Stimulated activated CD8-positive, alpha-beta memory T cell treated with anti-CD3 and anti-CD28 coated beads, Interleukin-7, amount 100 ng/mL, for 48 hours (primary cell): ENCODE results near the gene UACA.
"Not testable (repeated sequence)": the region's sequence is repeated elsewhere in the genome, so short reads cannot be mapped to it uniquely, and the experiment has no call there.

Source experiments
- DNase-seq, 2 donors: peaks; one replicate each; pipeline ENCODE4 v3.0.0-alpha.2; 2020; ENCODE audit warnings: low read depth in 1 of 2; ENCODE audit errors: extremely low read depth in 1 of 2

The UACA gene

DNA sequence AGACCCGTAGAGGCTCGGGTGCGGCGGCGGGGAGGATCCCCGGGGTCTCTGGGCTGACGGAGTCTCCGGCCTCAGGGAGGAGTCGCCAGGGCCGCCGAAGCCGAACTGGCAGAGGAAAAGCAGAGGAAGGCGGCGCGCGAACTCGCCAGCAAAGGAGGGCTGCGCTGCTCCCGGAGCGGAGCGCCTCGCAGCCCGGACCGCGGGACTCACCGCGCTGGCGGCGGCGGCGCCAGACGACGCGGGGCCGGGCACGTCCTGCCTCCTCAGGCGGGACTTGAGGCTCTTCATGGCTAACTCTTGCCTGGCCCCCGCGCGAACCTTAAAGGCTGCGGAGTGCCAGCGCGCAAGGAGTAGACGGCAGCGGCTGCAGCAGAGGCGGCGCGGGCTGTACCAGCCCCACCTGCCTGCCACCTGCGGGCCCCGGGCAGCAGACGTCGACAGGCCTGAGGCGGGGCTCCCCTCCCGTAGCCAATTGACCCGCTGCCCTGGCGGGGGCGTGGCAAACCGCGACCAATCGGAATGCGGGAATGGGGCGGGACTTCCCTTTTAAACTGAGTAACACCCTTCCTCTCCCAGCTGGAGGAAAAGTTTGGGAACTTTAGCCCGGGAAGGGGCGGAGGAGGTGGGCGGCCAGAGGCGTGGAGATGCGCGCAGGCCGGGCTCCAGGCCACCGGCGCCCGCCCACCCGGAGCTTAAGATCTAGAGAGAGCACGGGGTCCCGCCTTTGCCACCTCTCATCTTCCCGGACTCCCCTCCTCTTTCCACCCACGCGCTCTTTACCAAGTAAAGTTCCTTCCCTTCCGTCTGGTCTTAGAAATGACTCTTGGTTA lies at the start of gene UACA:
Gene UACA (minus strand): TSS at position 439 of the 830 bp plus-strand sequence. CDS start 151 bp downstream, at position 288.
- peak; percentile 61 to 67 for DNase-seq

GRCh38 chr15:70812827-70813364 lies 49.5 kb upstream of the UACA start:
- no peak for DNase-seq

DNA sequence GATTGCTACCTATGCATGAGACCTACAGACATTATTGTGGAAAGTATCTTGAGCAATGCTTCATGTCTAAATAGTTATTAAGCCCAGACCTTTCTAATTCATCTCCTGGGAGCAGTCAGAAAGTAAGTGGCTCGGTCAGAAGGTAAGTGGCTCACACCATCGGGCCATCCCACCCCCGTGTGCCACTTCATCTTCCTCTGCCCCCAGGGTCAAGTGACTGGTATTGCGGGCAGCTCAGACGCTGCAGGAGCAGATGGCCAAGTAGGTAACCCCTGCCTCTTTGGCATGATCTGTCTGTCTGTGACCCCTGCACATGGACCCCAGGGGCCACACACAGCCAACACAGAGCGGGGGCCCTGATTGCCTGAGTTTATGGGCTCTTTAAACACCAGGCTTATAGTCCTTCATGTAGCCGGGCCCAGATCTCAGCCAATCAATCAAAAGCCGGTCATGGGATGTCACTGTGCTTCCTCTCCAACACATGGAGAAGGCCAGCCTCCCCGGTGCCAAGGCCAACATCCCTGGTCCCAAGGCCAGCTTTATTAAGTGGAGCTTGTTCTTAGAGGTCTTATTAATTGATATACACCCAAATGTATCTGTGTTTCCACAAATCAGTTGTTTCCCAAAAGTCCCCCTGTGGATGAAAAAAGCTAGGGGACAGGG lies 47.7 kb upstream of the UACA start:
- no peak for DNase-seq

DNA sequence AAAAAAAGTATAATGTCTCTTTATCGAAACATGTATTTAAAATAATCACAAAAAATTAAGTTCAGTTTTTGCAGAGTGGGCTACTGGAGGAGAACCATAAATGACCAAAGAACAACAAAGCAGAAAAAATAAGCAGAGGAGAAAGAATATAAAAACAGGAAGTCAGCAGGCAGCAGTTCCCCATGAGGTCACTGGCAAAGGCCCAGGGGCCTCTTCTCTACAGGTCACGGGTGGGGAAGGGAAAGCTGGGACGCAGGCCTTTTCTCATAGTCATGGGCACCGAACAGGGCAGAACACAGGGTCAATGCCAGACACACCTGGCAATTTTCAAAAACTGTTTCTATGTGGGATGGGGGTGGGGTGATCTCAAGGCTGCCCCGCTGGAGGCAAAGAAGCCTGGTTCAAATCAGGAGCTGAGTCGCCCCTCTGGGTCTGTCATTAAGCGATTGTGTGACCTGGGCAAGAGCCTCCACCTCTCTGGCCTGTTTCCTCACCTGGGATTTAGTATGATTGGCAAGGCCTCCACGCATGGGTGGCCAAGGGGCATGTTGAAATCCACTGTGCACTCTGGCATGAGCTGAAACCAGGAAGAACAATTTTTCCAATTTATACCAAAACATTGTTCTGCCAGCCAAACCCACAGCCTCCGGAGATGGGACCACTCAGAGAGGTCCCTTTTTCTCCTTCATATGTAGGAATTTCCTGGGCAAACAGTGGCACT lies 43.8 kb upstream of the UACA start:
- no peak for DNase-seq

- not testable (repeated sequence) for DNase-seq
These were observed 41.0 kb upstream of the UACA start for GRCh38 chr15:70804388-70804787.

- no peak for DNase-seq
These were observed 39.3 kb upstream of the UACA start for GRCh38 chr15:70802629-70803028.

GRCh38 chr15:70801109-70801508 lies 37.8 kb upstream of the UACA start:
- no peak for DNase-seq

GRCh38 chr15:70799667-70800450 lies 36.5 kb upstream of the UACA start:
- DNase-seq, result no peak

- DNase-seq, result no peak
These were observed 34.1 kb upstream of the UACA start for GRCh38 chr15:70797464-70797863.

DNA sequence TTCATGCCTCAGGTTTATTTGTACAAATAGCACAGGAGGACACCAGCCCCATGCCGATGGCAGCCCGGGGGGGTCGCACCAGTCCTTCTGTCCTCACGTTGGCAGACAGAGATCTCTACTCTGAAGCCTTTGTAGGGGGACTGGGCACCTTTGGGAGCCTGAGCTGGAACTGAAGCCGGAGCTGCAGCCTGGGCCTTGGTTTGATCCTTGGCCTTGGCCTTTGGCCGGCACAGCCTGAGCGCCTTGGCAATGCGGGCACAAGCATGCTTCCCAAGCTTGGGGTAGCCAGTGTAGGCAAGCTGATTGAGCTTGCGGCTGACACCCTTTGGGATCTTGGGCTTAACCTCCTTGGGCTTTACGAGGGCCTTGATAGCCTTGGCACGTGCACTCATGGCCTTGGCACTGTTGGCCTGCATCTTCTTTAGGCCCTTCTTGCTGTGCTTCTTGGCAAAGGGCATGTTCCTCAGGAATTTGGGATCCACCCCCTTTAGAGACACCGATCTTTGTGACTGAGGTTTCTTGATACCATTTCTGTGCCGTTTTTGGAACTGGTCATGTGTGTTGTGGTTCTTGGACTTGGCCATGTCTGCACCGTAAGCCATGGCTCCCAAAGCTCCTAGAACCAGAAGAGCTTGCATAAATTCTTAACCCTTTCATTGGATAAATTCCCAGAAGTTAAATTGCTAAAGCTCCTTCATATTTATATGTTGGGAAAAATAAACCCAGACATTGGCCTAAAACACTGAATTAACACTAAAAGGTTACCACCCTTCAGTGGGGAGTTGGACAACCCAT lies 33.4 kb upstream of the UACA start:
- DNase-seq, result no peak

DNA sequence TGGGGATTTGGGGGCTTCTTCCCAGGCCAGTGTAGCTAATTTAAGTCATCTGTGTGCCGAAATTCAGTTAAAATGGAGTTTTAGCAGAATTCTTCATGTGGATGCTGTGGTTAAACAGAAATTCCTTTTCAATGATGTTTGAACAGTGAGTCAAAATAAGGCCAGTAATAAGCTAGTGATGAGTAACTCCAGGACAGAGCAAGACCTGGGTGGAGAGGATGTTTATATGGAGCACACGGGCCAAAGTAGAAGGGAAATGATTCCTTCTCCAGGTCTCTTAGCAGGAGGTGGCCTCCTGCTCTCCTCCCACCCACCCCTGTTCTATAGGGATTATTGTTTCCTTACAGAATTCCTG lies 31.9 kb upstream of the UACA start:
- DNase-seq, result no peak

DNA sequence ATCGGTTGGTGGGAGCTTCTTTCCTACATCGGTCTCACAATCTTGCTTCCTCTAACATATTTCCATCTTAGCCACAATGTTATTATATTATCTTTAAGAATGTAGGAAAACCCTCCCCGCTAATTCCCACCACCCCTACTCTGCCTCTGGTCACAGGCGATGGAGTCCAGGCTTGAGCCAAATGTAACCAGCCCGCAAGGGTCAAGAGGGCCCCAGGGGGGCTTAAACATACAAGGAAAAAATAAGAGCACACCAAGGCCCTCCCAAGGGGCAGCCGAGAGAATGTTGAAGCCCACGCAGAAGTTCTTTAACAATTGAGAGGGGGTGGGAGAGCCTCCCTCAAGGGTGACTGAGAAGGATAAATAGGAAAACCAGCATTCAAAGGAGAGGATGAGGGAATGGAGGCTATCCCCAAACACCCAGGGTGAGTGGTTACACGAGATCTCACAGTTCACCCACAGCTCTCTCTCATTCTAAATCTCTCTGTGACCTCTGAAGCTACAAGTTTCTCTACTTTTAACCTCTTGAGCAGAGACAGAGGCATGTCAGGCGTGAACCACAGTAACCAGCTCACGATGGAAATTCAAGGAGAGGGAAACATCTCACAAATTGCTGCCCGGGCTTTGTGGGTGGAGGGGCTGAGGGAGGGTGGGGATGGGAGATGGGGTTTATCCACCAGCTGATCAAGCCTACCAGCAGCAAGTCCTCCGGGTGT lies 31.4 kb upstream of the UACA start:
- DNase-seq, result no peak

- DNase-seq, result no peak
These were observed 30.3 kb upstream of the UACA start for GRCh38 chr15:70793694-70794093.

GRCh38 chr15:70792171-70792573 lies 28.8 kb upstream of the UACA start:
- DNase-seq, result no peak

DNA sequence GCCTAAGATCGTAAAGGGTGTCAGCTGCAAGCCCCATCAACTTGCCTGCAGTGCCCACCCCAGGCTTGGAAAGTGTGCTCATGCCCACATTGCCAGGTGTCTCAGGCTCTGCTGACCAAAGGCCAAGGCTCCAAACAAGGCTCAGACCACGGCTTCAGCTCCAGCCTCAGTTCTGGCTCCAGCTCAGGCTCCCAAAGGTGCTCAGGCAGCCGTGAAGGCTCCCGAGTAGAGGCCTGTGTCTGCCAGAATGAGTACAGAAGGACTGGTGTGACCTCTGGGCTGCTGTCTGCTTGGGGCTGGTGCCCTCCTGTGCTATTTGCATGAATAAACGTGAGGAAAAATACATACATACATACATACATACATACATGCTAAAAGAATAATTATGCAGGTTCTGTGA lies 27.9 kb upstream of the UACA start:
- DNase-seq, result no peak

DNA sequence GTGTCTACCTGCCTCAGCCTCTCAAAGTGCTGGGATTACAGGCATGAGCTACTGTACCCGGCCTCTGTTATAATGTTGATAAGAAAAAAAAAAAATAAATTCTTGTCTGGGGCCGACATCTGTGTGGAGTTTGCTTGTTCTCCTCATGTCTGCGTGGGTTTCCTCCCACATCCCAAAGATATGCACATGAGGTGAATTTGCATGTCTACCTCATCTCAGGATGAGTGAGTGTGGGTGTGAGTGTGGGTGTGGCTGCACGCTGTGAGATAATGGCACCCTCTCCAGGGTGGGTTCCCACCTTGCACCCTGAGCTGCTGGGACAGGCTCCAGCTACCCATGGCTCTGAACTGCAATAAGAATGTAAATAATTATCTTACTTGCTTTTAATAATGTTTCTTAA lies 25.9 kb upstream of the UACA start:
- no peak for DNase-seq

DNA sequence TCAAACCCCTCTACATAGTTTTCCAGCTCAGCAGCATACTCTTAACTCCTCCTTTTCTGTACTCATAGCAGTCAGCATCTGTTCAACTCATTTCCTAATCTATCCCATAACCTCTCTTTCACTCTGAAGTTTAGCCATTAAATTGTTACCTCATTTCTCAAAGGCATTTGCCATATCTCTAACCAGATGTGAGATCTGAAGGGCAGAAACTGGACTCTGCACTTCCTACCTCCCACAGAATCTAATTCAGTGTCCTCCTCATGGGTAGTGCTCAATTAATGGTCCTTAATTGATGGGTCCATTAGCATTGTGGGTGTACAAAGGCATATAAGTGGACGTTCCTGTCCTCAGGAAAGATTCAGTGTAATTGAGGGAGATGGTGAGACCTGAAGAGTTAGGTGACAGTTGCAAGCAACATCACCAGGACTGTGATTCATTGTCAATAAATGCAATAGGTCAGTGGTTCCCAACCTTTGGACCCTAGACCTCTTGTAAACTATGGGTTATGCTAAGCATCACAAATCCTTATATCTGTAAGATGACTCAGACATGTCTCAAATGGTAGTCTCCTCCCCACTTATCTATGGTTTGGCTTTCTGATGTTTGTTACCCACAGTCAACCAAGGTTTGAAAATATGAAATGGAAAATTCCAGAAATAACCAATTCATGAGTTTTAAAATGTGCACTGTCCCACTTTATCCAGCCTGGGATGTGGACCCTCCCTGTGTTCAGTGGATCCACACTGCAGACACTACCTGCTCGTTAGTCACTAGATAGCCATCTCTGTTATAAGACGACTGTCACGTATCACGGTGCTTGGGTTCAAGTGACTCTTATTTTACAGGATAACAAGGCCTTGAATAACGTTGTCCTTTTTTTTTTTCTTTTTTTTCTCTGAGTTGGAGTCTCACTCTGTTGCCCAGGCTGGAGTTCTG lies 25.0 kb upstream of the UACA start:
- DNase-seq, result no peak

DNA sequence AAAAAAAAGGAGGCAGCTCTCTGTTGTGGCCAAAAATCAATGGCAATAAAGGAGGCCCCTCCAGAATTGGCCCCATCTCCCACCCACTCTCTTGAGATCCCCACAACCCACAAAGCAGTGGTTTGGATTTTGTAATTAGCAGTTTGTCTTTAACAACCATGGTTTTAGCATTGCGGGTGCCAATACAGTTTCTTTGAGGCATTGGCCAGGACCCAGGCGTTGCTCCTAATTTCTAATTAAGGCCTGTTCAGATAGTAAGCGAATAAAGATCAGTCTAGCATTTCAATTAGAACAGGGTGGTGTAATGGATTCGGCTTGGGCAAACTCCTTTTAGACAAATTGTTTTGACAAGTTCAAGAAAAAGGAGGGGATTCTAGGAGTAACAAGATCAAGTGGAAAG lies 23.6 kb upstream of the UACA start:
- no peak for DNase-seq
